Astrocyte of the spinal cord (primary cell): ENCODE measurements around the gene DNAH12.
"Not testable (repeated sequence)": the region's sequence is repeated elsewhere in the genome, so short reads cannot be mapped to it uniquely, and the experiment has no call there.

Experiments
- DNase-seq: peaks from one replicate; pipeline ENCODE4 v3.0.0; 2011; ENCODE audit warnings: low read depth, low spot score
- H3K4me3 ChIP-seq: 2 replicates; pipeline ENCODE4 v1.5.1; 2011; ENCODE audit warnings: low read depth, mild to moderate bottlenecking, low read length, moderate library complexity
- CTCF ChIP-seq: IDR thresholded peaks from 2 replicates; pipeline ENCODE4 v1.5.1; 2012; ENCODE audit warnings: low read depth, mild to moderate bottlenecking, low read length, inconsistent platforms
- in situ Hi-C: cut with HindIII; loops from 2 replicates; pipeline ENCODE4 v1.10.0; 2017; ENCODE audit warnings: low sequenced_read_pairs

The DNAH12 gene

GRCh38 chr3:57500506-57500905 lies 43.6 kb downstream of the DNAH12 start:
- DNase-seq: no peak

GRCh38 chr3:57497904-57498303 lies 46.2 kb downstream of the DNAH12 start:
- in situ Hi-C loops: no loop called here

More at GRCh38 chr3:57500506-57500905, 43.6 kb downstream of the DNAH12 start:
- no peak for TF ChIP-seq CTCF
- no peak overlapping the region for H3K4me3 ChIP-seq
- in situ Hi-C loops: no loop called here

GRCh38 chr3:57484563-57484962 lies 59.6 kb downstream of the DNAH12 start:
- DNase-seq: no peak
- TF ChIP-seq CTCF: no peak
- in situ Hi-C loops: no loop called here
- H3K4me3 ChIP-seq: no peak overlapping the region

More at GRCh38 chr3:57497904-57498303, 46.2 kb downstream of the DNAH12 start:
- DNase-seq: no peak
- no peak overlapping the region for H3K4me3 ChIP-seq
- TF ChIP-seq CTCF: no peak

- DNase-seq, in situ Hi-C loops, H3K4me3 ChIP-seq: not testable (repeated sequence)
Measured at GRCh38 chr3:57477193-57477592, 67.0 kb downstream of the DNAH12 start.

DNA sequence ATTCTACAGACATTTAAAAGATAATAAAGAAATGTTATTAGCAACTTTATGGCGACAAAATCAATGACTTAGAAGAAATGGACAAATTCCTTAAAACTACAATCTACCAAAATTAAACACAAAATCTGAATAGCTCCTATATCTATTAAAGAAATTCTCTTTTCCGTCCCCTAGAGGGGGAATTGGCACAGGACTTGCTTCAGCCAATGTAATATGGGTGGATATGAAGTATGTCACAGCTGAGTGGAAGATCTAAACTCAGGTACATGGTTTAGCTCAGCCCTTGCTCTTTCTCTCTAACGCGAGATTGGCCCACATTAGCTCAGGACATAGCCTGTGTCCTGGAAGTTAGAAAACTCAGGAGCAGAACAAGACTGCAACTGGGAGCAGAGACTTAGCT lies 79.3 kb downstream of the DNAH12 start:
- in situ Hi-C loops: no loop called here
- no peak for TF ChIP-seq CTCF
- no peak overlapping the region for H3K4me3 ChIP-seq
- peak; percentile 7 for DNase-seq

GRCh38 chr3:57464011-57464410 lies 80.1 kb downstream of the DNAH12 start:
- in situ Hi-C loops: no loop called here
- H3K4me3 ChIP-seq: no peak overlapping the region
- DNase-seq: no peak
- TF ChIP-seq CTCF: no peak

DNA sequence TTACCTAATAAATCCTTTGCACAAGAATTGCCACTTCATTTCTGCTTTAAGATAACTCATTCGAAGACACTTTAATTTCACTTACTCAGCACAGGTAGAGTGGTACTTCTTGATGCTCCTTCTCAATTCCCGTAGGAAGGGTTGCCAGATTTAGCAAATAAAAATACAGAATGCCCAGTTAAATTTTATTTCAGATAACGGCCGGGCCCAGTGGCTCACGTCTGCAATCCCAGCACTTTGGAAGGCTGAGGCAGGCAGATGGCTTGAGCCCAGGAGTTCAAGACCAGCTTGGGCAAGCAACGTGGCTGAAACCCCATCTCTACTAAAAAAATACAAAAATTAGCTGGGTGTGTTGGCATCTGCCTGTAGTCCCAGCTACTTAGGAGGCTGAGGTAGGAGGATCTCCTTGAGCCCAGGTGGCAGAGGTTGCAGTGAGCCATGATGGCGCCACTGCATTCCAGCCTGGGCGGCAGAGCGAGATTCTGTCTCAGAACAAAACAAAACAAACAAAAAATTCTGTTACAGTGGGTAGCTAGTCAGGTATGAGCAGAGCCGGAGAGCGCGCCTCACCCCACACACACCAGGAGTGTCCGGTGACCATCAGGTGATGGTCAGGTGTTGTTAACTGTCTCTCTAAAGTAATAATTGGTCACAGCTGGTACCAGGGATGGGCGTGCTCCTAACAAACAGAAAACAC lies 92.8 kb downstream of the DNAH12 start:
- in situ Hi-C loops: no loop called here
- no peak for DNase-seq
- no peak overlapping the region for H3K4me3 ChIP-seq

GRCh38 chr3:57449276-57449847 lies 94.8 kb downstream of the DNAH12 start:
- H3K4me3 ChIP-seq, in situ Hi-C loops, DNase-seq: not testable (repeated sequence)

More for the DNA sequence above, 92.8 kb downstream of the DNAH12 start:
- TF ChIP-seq CTCF: no peak

DNA sequence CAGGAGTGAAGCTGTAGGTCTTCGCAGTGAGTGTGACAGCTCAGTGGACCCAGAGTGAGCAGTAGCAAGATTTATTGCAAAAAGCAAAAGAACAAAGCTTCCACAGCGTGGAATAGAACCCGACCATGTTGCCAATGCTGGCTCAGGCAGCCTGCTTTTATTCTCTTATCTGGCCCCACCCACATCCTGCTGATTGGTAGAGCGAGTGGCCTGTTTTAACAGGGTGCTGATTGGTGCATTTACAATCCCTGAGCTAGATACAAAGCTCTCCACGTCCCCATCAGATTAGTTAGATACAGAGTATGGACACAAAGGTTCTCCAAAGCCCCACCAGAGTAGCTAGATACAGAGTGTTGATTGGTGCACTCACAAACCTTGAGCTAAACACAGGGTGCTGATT lies 95.7 kb downstream of the DNAH12 start:
- H3K4me3 ChIP-seq, in situ Hi-C loops, DNase-seq: not testable (repeated sequence)
